WTC11 (cell line): ENCODE data around the gene FBXO40. TPM values are rescaled to one million over a fixed set of nuclear protein-coding genes. Genes with fewer than 3 reads are reported as not detected.

ENCODE experiments used
- ATAC-seq: fragments of 200-7000 bp; cut with Tn5 transposase; 2 replicates; pipeline ENCODE4 v1.10.0; 2021; ENCODE audit warnings: mild to moderate bottlenecking, moderate library complexity
- CTCF ChIA-PET: fragments of 300-600 bp; sonication (Branson Sonifier 250); formaldehyde crosslinking; loops from one replicate; lab custom pipeline; 2021; ENCODE audit warnings: antibody characterized with exemption; lab: Charles Lee
- POLR2A ChIA-PET: fragments of 350-600 bp; sonication (Branson Sonifier 250); formaldehyde crosslinking; loops from one replicate; lab custom pipeline; 2021; ENCODE audit warnings: antibody characterized with exemption; lab: Charles Lee
- DNase-seq: peaks from one replicate; pipeline ENCODE4 v3.0.0; 2021; ENCODE audit warnings: low spot score
- H3K27ac Mint-ChIP-seq: 2 replicates; pipeline ENCODE4 v1.8.0; 2021; ENCODE audit warnings: mixed read lengths
- H3K27me3 Mint-ChIP-seq: 2 replicates; pipeline ENCODE4 v1.8.0; 2021; ENCODE audit warnings: low read depth, mild to moderate bottlenecking, moderate library complexity, mixed read lengths
- H3K36me3 Mint-ChIP-seq: 2 replicates; pipeline ENCODE4 v1.8.0; 2021; ENCODE audit warnings: mixed read lengths
- H3K4me1 Mint-ChIP-seq: 2 replicates; pipeline ENCODE4 v1.8.0; 2022; ENCODE audit warnings: mixed read lengths
- H3K4me3 Mint-ChIP-seq: 2 replicates; pipeline ENCODE4 v1.8.0; 2021; ENCODE audit warnings: mild to moderate bottlenecking, moderate library complexity, mixed read lengths
- H3K9me3 Mint-ChIP-seq: 2 replicates; pipeline ENCODE4 v1.8.0; 2021; ENCODE audit warnings: mixed read lengths
- ELF4 ChIP-seq: sonication (generic); formaldehyde crosslinking; IDR thresholded peaks from 2 replicates; pipeline ENCODE4 v1.8.1; 2022; ENCODE audit warnings: low read depth, mild to moderate bottlenecking, moderate library complexity, missing genetic modification reagents
- ERG ChIP-seq: fragments of 250-450 bp; sonication (Bioruptor Pico); IDR thresholded peaks from 2 replicates; pipeline ENCODE4 v1.8.0; 2021; ENCODE audit warnings: mild to moderate bottlenecking
- ESRRA ChIP-seq: sonication (generic); formaldehyde crosslinking; IDR thresholded peaks from 2 replicates; pipeline ENCODE4 v1.8.1; 2022; ENCODE audit warnings: mild to moderate bottlenecking, missing genetic modification reagents, borderline replicate concordance
- FOXJ3 ChIP-seq: sonication (generic); formaldehyde crosslinking; IDR thresholded peaks from 2 replicates; pipeline ENCODE4 v1.9.0; 2021; ENCODE audit warnings: missing genetic modification reagents, mild to moderate bottlenecking, borderline replicate concordance
- GABPB1 ChIP-seq: sonication (generic); formaldehyde crosslinking; IDR thresholded peaks from 2 replicates; pipeline ENCODE4 v1.8.1; 2023; ENCODE audit warnings: mild to moderate bottlenecking, missing genetic modification reagents
- GTF2I ChIP-seq: fragments of 250-450 bp; sonication (Bioruptor Pico); conservative IDR thresholded peaks from 2 replicates; pipeline ENCODE4 v1.4.0; 2021; ENCODE audit warnings: mild to moderate bottlenecking
- KAT7 ChIP-seq: sonication (generic); formaldehyde crosslinking; IDR thresholded peaks from 2 replicates; pipeline ENCODE4 v1.8.1; 2023; ENCODE audit warnings: missing genetic modification reagents, mild to moderate bottlenecking, borderline replicate concordance
- RORB ChIP-seq: fragments of 250-450 bp; sonication (Bioruptor Pico); IDR thresholded peaks from 2 replicates; pipeline ENCODE4 v1.9.0; 2021; ENCODE audit warnings: mild to moderate bottlenecking
- USF2 ChIP-seq: sonication (generic); formaldehyde crosslinking; IDR thresholded peaks from 2 replicates; pipeline ENCODE4 v1.8.1; 2023; ENCODE audit warnings: mild to moderate bottlenecking, missing genetic modification reagents, moderate library complexity
- ZBTB21 ChIP-seq: sonication (generic); formaldehyde crosslinking; IDR thresholded peaks from 2 replicates; pipeline ENCODE4 v1.8.1; 2023; ENCODE audit warnings: mild to moderate bottlenecking, missing genetic modification reagents, borderline replicate concordance
- total RNA-seq: library from RNA; stranded (reverse); gene quantifications from 3 replicates; pipeline ENCODE4 v1.2.3, GENCODE V29; 2021

FBXO40 gene
- total RNA-seq, 1 experiment from 2014 or later: 0.04 TPM

- H3K27me3 Mint-ChIP-seq: no peaks in the 10 kb centered on the region
- peaks cover 40% of the 10 kb centered on the region for H3K36me3 Mint-ChIP-seq
- DNase-seq (no peak), ATAC-seq (no peak)
- no peak overlapping the region for H3K4me3 Mint-ChIP-seq
- CTCF ChIA-PET: no interaction called here
- no peak overlapping the region for H3K27ac Mint-ChIP-seq
- TF ChIP-seq RORB (CRISPR knock-in tag) (no peak), ERG (no peak), USF2 (CRISPR knock-in tag) (no peak), ESRRA (CRISPR knock-in tag) (no peak), KAT7 (CRISPR knock-in tag) (no peak), ELF4 (CRISPR knock-in tag) (no peak), ZBTB21 (CRISPR knock-in tag) (no peak), GTF2I (CRISPR knock-in tag) (no peak), GABPB1 (CRISPR knock-in tag) (no peak), FOXJ3 (CRISPR knock-in tag) (no peak)
- POLR2A ChIA-PET: no interaction called here
- no peaks in the 10 kb centered on the region for H3K4me1 Mint-ChIP-seq
- no peaks in the 10 kb centered on the region for H3K9me3 Mint-ChIP-seq
These were observed 84.0 kb downstream of the FBXO40 start for GRCh38 chr3:121677141-121677540.

Other genes with a start within 250 kb of the FBXO40 start
- gene POLQ, start 47.4 kb upstream of the FBXO40 start, total RNA-seq: 14.9 to 16.8 TPM (median 16.2 TPM) in 3 replicates
- not detected in 3 replicates for gene ARGFX, start 25.4 kb upstream of the FBXO40 start, total RNA-seq
- gene HCLS1, start 67.5 kb downstream of the FBXO40 start, total RNA-seq: 1.9 to 2.7 TPM (median 2.6 TPM) in 3 replicates
- 33.4 to 33.8 TPM (median 33.7 TPM) in 3 replicates for gene GOLGB1, start 156.4 kb downstream of the FBXO40 start, total RNA-seq
- gene IQCB1, start 241.7 kb downstream of the FBXO40 start, total RNA-seq: 26.8 to 30.2 TPM (median 27.7 TPM) in 3 replicates
- 5.3 to 7.6 TPM (median 7.0 TPM) in 3 replicates for gene EAF2, start 241.8 kb downstream of the FBXO40 start, total RNA-seq